HUES6 (cell line): ENCODE results near the gene CLMP.

ENCODE experiments used
- H3K27ac ChIP-seq: 2 replicates; pipeline ENCODE4 v1.7.0; 2013; ENCODE audit warnings: low read depth, mild to moderate bottlenecking, low read length, inconsistent platforms
- H3K27me3 ChIP-seq: 2 replicates; pipeline ENCODE4 v1.6.1; 2013; ENCODE audit warnings: low read length; ENCODE audit not compliant: control insufficient read depth, insufficient read depth
- H3K36me3 ChIP-seq: 2 replicates; pipeline ENCODE4 v1.6.1; 2013; ENCODE audit warnings: low read length; ENCODE audit not compliant: control insufficient read depth, insufficient read depth
- H3K4me1 ChIP-seq: 2 replicates; pipeline ENCODE4 v1.6.1; 2013; ENCODE audit warnings: low read length; ENCODE audit not compliant: control insufficient read depth, insufficient read depth
- H3K4me3 ChIP-seq: 2 replicates; pipeline ENCODE4 v1.5.1; 2013; ENCODE audit warnings: low read depth, low read length
- H3K9ac ChIP-seq: one replicate; pipeline ENCODE4 v1.6.1; 2013; ENCODE audit warnings: mild to moderate bottlenecking, low read length
- H3K9me3 ChIP-seq: 2 replicates; pipeline ENCODE4 v1.6.1; 2013; ENCODE audit warnings: low read depth, low read length; ENCODE audit not compliant: control insufficient read depth, insufficient read depth

CLMP gene

DNA sequence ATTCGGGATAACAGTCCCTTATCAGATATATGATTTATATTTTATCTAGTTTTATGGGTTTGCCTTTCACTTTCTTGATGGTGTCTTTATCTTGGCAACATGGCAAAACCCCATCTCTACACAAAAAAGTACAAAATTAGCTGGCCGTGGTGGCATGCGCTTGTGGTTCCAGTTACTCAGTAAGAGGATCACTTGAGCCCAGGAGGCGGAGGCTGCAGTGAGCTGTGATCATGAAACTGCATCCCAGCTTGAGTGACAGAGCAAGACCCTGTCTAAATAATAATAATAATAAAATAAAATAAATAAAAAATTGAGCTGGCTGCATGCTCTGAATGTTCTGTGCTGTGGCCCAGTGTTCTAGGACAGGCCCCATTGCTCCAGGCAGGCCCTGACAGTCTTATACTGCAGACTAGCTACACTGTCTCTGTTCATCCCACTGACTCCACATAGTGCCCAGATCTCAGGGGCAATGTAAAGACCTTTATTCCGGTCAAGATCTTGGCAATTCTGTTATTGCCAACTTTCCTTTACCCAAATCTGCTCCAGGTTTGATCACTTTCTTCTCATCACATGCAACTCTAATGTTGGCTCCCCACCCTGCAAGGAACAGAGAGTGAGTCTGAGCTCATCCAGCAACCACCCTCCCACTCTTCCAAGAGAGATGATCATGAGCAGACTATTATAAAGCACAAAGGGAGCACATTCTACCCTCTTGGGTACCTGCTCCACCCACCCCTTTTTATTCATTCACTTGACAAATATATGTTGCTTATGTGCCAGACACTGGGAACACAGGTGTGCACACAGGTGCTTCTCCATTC lies 141.9 kb downstream of the CLMP start:
- H3K36me3 ChIP-seq = peaks cover 39% of the 10 kb centered on the region
- H3K4me3 ChIP-seq = no peak overlapping the region
- H3K9me3 ChIP-seq = no peaks in the 10 kb centered on the region
- no peak overlapping the region for H3K9ac ChIP-seq
- no peak overlapping the region for H3K27ac ChIP-seq
- no peaks in the 10 kb centered on the region for H3K27me3 ChIP-seq
- H3K4me1 ChIP-seq = no peaks in the 10 kb centered on the region

DNA sequence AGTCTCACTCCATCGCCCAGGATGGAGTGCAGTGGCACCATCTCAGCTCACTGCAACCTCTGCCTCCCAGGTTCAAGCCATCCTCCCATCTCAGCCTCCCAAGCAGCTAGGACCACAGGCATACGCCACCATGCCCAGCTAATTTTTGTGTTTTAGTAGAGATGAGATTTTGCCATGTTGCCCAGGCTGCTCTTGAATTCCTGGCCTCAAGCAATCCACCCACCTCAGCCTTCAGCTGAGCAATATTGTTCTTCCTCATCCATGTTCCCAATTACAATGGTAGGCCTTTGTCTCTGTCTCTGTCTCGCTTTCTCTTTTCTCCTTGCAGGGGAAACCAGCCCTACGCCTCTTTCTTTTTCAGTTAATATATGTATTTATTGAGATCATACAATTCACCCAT lies 143.4 kb downstream of the CLMP start:
- no peak overlapping the region for H3K9ac ChIP-seq
- peaks cover 25% of the 10 kb centered on the region for H3K36me3 ChIP-seq
- no peak overlapping the region for H3K4me3 ChIP-seq
- H3K9me3 ChIP-seq = no peaks in the 10 kb centered on the region
- no peaks in the 10 kb centered on the region for H3K4me1 ChIP-seq
- no peak overlapping the region for H3K27ac ChIP-seq
- H3K27me3 ChIP-seq = no peaks in the 10 kb centered on the region

DNA sequence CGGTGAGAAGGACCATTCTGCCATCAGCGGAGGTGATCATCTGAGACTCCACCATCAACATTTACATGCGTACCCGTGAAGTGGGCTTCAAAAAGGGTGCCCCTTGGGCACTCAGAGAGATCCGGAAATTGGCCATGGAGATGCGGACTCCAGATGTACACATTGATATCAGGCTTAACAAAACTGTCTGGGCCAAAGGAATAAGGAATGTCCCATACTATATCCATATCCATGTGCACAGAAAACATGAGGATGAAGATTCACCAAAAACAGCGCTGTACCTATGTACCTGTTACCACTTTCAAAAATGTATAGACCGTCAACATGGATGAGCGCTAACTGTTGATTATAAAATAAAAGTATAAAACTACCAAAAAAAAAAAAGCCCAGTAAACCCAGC lies 143.9 kb downstream of the CLMP start:
- Histone ChIP-seq H3K36me3 (peaks cover 20% of the 10 kb centered on the region), H3K9me3 (no peaks in the 10 kb centered on the region), H3K27me3 (no peaks in the 10 kb centered on the region), H3K4me3 (no peak overlapping the region), H3K9ac (no peak overlapping the region), H3K4me1 (no peaks in the 10 kb centered on the region), H3K27ac (no peak overlapping the region)

DNA sequence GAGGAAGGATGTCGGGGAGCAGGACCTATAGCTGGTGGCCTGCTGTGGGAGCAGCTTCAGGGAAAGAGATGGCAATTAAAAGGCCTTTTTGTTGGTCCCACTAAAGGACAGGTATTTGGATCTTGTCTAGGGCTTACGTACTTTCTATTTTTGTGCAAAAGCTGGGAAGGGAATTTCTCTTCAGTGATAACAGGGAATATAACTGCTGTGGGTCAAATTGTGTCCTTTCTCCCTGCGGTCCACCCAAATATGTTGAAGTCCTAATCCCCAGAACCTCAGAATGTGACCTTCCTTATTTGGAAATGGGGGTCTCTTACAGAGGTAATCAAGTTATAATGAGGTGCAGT lies 147.1 kb downstream of the CLMP start:
- H3K27me3 ChIP-seq = no peaks in the 10 kb centered on the region
- no peaks in the 10 kb centered on the region for H3K4me1 ChIP-seq
- no peak overlapping the region for H3K4me3 ChIP-seq
- no peaks in the 10 kb centered on the region for H3K36me3 ChIP-seq
- H3K27ac ChIP-seq = no peak overlapping the region
- no peaks in the 10 kb centered on the region for H3K9me3 ChIP-seq
- no peak overlapping the region for H3K9ac ChIP-seq

DNA sequence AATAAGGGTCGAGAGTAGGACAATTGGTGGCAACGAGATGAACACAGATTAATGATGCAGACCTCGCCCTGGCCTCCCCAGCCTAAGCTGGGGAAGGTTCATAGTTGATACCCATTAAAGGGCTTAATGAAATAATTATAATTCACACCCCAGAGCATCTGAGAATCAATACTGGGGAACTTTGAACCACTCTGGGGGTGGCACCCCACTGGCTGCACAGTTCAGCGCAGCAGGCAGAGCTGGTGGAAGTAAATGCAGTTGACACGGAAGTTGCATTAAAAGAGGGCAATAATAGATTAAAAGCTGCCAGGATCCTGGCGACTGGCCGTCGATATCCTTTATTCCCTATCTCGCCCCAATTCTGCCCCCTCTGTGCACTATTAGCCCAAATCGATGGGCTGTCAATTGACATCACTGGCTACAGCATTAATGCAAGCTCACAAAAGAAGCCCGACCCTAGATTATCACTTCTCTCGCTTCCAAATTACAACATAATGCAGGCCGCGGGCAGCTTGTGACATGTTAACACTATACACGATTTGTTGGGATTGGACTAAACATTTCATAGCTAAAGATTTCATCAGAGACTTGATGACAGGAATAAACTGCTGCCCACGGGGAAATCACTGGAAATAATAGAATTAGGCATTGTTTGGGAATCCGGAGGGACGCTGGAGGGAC lies 147.6 kb downstream of the CLMP start:
- H3K27ac ChIP-seq = no peak overlapping the region
- H3K36me3 ChIP-seq = no peaks in the 10 kb centered on the region
- H3K9ac ChIP-seq = no peak overlapping the region
- H3K27me3 ChIP-seq = no peaks in the 10 kb centered on the region
- H3K9me3 ChIP-seq = no peaks in the 10 kb centered on the region
- no peaks in the 10 kb centered on the region for H3K4me1 ChIP-seq
- no peak overlapping the region for H3K4me3 ChIP-seq

DNA sequence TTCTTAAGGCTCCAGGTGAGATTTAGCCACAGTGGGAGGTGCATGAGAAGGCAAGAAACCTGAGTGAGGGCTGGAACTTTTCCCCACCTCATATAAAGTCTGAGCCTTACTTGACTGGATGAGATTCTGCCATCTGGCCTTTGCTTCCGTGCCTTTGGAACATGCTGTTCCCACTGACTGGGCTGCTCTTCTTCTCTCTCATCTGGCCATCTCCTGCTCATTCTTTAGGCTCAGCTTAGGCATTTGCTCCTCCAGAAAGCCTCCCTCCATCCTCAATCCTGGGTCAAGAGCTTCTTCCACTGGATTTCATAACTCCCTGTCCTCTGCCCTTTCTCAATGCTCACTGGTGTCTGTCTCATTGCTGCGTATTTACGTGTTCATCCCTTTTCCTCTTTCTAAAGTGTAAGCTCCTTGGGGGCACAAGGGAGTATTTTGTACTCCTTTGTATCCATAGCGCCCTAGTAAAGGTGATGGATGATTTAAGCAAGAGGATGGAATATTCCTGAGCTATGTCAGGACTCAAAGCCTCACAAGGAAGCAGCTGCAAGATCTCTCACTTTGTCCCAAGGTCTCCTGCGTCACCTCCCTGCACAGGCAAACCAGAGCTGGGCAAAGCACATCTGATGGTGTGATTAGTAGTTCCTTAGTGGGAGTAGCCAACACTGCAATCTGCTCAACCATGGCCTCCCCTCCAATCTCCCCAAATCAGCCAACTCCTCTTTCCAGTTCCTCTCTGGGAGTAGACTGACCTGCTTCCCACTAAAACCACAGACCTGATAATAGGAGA lies 148.4 kb downstream of the CLMP start:
- no peak overlapping the region for H3K4me3 ChIP-seq
- H3K4me1 ChIP-seq = no peaks in the 10 kb centered on the region
- no peak overlapping the region for H3K27ac ChIP-seq
- H3K27me3 ChIP-seq = no peaks in the 10 kb centered on the region
- no peaks in the 10 kb centered on the region for H3K9me3 ChIP-seq
- no peaks in the 10 kb centered on the region for H3K36me3 ChIP-seq
- H3K9ac ChIP-seq = no peak overlapping the region

DNA sequence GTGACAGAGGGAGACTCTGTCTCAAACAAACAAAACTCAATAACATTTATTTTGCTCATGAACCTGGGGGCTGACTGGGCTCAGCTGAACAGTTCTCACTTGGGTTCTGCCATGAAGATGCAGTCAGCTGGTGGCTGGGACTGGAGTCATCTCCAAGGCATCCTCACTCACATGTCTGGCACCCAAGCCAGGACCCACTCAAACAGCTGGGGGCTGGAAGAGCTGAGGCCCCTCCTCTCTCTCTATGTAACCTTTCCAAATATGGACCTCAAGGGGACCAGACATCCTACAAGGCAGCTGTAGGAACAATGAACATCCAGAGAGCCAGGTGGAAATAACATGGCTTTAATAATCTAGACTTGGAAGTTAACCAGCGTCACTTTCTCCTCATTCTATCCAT lies 149.9 kb downstream of the CLMP start:
- Histone ChIP-seq H3K9ac (no peak overlapping the region), H3K36me3 (no peaks in the 10 kb centered on the region), H3K27ac (no peak overlapping the region), H3K4me3 (no peak overlapping the region), H3K4me1 (no peaks in the 10 kb centered on the region), H3K27me3 (no peaks in the 10 kb centered on the region), H3K9me3 (no peaks in the 10 kb centered on the region)

DNA sequence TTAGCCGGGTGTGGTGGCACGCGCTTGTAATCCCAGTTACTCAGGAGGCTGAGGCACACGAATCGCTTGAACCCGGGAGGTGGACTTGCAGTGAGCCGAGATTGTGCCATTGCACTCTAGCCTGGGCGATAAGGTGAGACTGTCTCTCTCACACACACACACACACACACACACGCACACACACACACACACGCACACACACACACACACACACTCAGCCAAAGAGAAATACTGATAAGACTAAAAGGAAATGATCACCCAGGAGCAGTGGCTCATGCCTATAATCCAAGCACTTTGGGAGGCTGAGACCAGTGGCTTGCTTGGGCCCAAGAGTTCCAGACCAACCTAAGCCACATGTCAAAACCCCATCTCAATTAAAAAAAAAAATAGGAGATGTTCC lies 153.9 kb downstream of the CLMP start:
- H3K36me3 ChIP-seq = no peaks in the 10 kb centered on the region
- no peak overlapping the region for H3K4me3 ChIP-seq
- no peaks in the 10 kb centered on the region for H3K27me3 ChIP-seq
- no peak overlapping the region for H3K9ac ChIP-seq
- no peaks in the 10 kb centered on the region for H3K4me1 ChIP-seq
- no peak overlapping the region for H3K27ac ChIP-seq
- no peaks in the 10 kb centered on the region for H3K9me3 ChIP-seq

DNA sequence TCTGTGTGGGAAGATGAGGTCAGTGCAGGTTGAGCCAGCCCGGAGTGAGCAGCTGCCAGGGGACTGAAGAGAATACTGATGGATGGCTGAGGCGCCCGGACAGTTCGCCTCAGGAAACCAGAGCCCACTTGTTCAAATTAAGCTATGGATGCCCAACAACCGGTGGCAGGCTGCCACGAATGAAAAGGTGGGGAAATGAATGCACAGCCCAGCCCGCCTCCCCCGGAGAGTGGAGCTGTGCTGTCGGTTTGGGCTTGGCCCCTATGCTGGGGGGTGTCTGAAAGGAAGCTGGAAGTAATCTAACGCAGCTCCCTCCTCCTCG lies 155.0 kb downstream of the CLMP start:
- Histone ChIP-seq H3K27me3 (no peaks in the 10 kb centered on the region), H3K9ac (no peak overlapping the region), H3K27ac (no peak overlapping the region), H3K4me3 (no peak overlapping the region), H3K36me3 (no peaks in the 10 kb centered on the region), H3K4me1 (no peaks in the 10 kb centered on the region), H3K9me3 (no peaks in the 10 kb centered on the region)

DNA sequence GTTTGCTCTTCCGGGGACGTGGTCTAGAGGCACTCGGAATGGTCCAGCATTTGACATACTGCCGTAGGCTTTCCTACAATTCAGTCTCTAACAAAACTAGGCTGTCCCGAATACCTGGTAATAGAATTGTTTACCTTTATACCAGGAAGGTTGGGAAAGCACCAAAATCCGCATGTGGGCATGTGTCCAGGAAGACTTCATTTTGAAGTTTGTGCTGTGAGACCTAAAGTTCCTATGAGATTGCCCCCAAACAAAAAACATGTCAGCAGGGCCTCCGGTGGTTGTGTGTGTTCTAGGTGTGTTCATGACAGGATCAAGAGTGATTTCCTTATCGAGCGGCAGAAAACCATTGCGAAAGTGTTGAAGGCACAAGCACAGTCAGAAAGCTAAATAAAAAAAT lies 159.2 kb downstream of the CLMP start:
- H3K27ac ChIP-seq = no peak overlapping the region
- H3K9me3 ChIP-seq = no peaks in the 10 kb centered on the region
- no peaks in the 10 kb centered on the region for H3K36me3 ChIP-seq
- H3K9ac ChIP-seq = no peak overlapping the region
- no peaks in the 10 kb centered on the region for H3K4me1 ChIP-seq
- H3K4me3 ChIP-seq = no peak overlapping the region
- H3K27me3 ChIP-seq = no peaks in the 10 kb centered on the region

DNA sequence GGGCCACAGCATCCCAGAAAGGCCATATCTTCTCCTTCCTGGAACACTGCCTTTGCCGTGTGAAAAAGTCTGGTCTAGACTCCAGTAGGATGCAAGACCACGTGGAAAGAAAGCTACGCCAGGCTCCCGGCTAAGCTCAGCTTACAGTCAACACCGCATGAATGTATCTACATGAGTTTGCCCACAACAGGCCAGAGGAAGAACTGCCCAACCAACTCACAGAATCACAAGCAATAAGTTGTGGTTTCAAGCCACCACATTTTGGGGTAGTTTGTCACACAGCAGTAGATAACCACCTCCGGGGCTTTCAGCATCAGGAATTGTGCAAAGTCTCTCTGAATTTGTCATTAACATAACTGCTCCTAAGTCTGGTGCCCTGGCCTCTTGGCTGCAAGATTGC lies 160.5 kb downstream of the CLMP start:
- Histone ChIP-seq H3K27ac (no peak overlapping the region), H3K27me3 (no peaks in the 10 kb centered on the region), H3K36me3 (no peaks in the 10 kb centered on the region), H3K9me3 (no peaks in the 10 kb centered on the region), H3K4me3 (no peak overlapping the region), H3K9ac (no peak overlapping the region), H3K4me1 (0 out of 2 replicates have a peak, but pooled peaks cover 4% of the 10 kb centered on the region)
